Neural cell (in vitro differentiated cells): ENCODE measurements around the gene CSNK2B. TPM values are rescaled to one million over a fixed set of nuclear protein-coding genes. Genes with fewer than 3 reads are reported as not detected.

Source experiments
- H2AFZ ChIP-seq: fragments of 200-600, 300-800 bp; sonication (generic), shearing (Covaris generic); 2 replicates; pipeline ENCODE4 v1.6.0; 2014; ENCODE audit warnings: low read depth, mild to moderate bottlenecking, antibody characterized with exemption, low read length, moderate library complexity
- H3F3A ChIP-seq: fragments of 200-600 bp; shearing (Covaris generic); 2 replicates; pipeline ENCODE4 v1.6.1; 2016; ENCODE audit warnings: mild to moderate bottlenecking, moderate library complexity, mixed read lengths, antibody characterized with exemption, low read length; ENCODE audit not compliant: insufficient read depth, poor library complexity, severe bottlenecking
- H3K27ac ChIP-seq: fragments of 200-600, 300-800 bp; sonication (generic), shearing (Covaris generic); 2 replicates; pipeline ENCODE4 v1.5.1; 2014; ENCODE audit warnings: mild to moderate bottlenecking, low read length, moderate library complexity
- H3K27me3 ChIP-seq: fragments of 300-800, 200-600 bp; sonication (generic), shearing (Covaris generic); 2 replicates; pipeline ENCODE4 v1.6.0; 2014; ENCODE audit warnings: mild to moderate bottlenecking, low read depth, low read length, moderate library complexity; ENCODE audit not compliant: insufficient read depth
- H3K36me3 ChIP-seq: fragments of 300-800, 200-600 bp; sonication (generic), shearing (Covaris generic); 2 replicates; pipeline ENCODE4 v1.5.1; 2014; ENCODE audit warnings: mild to moderate bottlenecking, antibody characterized with exemption, low read length, moderate library complexity; ENCODE audit not compliant: insufficient read depth
- H3K4me2 ChIP-seq: fragments of 300-800, 200-600 bp; sonication (generic), shearing (Covaris generic); 2 replicates; pipeline ENCODE4 v1.6.0; 2014; ENCODE audit warnings: mild to moderate bottlenecking, low read length
- H3K4me3 ChIP-seq: fragments of 300-800, 200-600 bp; sonication (generic), shearing (Covaris generic); 2 replicates; pipeline ENCODE4 v1.5.1; 2014; ENCODE audit warnings: mild to moderate bottlenecking, low read length, moderate library complexity
- H3K79me2 ChIP-seq: fragments of 200-600 bp; shearing (Covaris generic); replicated peaks from 2 replicates; pipeline ENCODE4 v1.6.0; 2014; ENCODE audit warnings: mild to moderate bottlenecking, low read length, moderate library complexity; ENCODE audit not compliant: insufficient read depth
- H3K9ac ChIP-seq: fragments of 300-800, 200-600 bp; sonication (generic), shearing (Covaris generic); 2 replicates; pipeline ENCODE4 v1.6.1; 2016; ENCODE audit warnings: mild to moderate bottlenecking, low read length, mixed read lengths
- H3K9me2 ChIP-seq: fragments of 200-600 bp; shearing (Covaris generic); 2 replicates; pipeline ENCODE4 v1.6.1; 2016; ENCODE audit warnings: mild to moderate bottlenecking, low read length, mixed read lengths; ENCODE audit not compliant: insufficient read depth
- H3K9me3 ChIP-seq: fragments of 200-600, 300-800 bp; sonication (generic), shearing (Covaris generic); 2 replicates; pipeline ENCODE4 v1.6.1; 2016; ENCODE audit warnings: mild to moderate bottlenecking, mixed run types, low read length, moderate library complexity, mixed read lengths
- H4K20me1 ChIP-seq: fragments of 200-600 bp; shearing (Covaris generic); 2 replicates; pipeline ENCODE4 v1.6.1; 2016; ENCODE audit warnings: mild to moderate bottlenecking, mixed run types; ENCODE audit not compliant: insufficient read depth
- EP300 ChIP-seq: fragments of 450-650 bp; conservative IDR thresholded peaks from 2 replicates; pipeline ENCODE4 v1.6.1; 2014; ENCODE audit warnings: antibody characterized with exemption, mild to moderate bottlenecking, moderate library complexity; ENCODE audit not compliant: poor library complexity, severe bottlenecking
- EZH2 ChIP-seq: fragments of 200-600, 300-800 bp; shearing (Covaris generic), sonication (generic); IDR thresholded peaks from 2 replicates; pipeline ENCODE4 v1.6.1; 2014; ENCODE audit warnings: antibody characterized with exemption, low read length, borderline replicate concordance, mild to moderate bottlenecking; ENCODE audit not compliant: insufficient read depth, poor library complexity, severe bottlenecking
- MXI1 ChIP-seq: fragments of 450-650 bp; conservative IDR thresholded peaks from 2 replicates; pipeline ENCODE4 v1.6.1; 2014; ENCODE audit warnings: antibody characterized with exemption, mild to moderate bottlenecking; ENCODE audit not compliant: poor library complexity, severe bottlenecking
- POLR2AphosphoS5 ChIP-seq: IDR thresholded peaks from 2 replicates; pipeline ENCODE4 v1.6.1; 2012
- RAD21 ChIP-seq: fragments of 450-650 bp; conservative IDR thresholded peaks from 2 replicates; pipeline ENCODE4 v1.6.1; 2014; ENCODE audit warnings: antibody characterized with exemption, mild to moderate bottlenecking, moderate library complexity
- REST ChIP-seq: IDR thresholded peaks from 2 replicates; pipeline ENCODE4 v1.6.1; 2012; ENCODE audit warnings: borderline replicate concordance
- SMC3 ChIP-seq: fragments of 450-650 bp; conservative IDR thresholded peaks from 2 replicates; pipeline ENCODE4 v1.6.1; 2014; ENCODE audit warnings: antibody characterized with exemption, mild to moderate bottlenecking, moderate library complexity; ENCODE audit not compliant: poor library complexity
- TAF1 ChIP-seq: IDR thresholded peaks from 2 replicates; pipeline ENCODE4 v1.6.1; 2012; ENCODE audit warnings: low read depth
- polyA plus RNA-seq: library from polyadenylated mRNA; depleted of rRNA; stranded (reverse); fragments of >200 nt; gene quantifications from 2 replicates; pipeline ENCODE4 v1.2.3, GENCODE V29; 2014
- TF ChIP-seq, protein P1 (sequence below): fragments of 450-650 bp; IDR thresholded peaks from 2 replicates; pipeline ENCODE4 v1.5.1; 2014; ENCODE audit warnings: antibody characterized with exemption, mild to moderate bottlenecking, moderate library complexity; ENCODE audit not compliant: poor library complexity, severe bottlenecking

CSNK2B gene
- polyA plus RNA-seq, 1 donor from 2014 or later: 135 TPM

- no peak overlapping the region for H3K27ac ChIP-seq
- H3K36me3 ChIP-seq: peaks cover 5% of the 10 kb centered on the region
Observed at GRCh38 chr6:31627690-31628287, 38.1 kb upstream of the CSNK2B start.

GRCh38 chr6:31629014-31629413 lies 36.9 kb upstream of the CSNK2B start:
- H3K4me2 ChIP-seq: no peak overlapping the region
- no peaks in the 10 kb centered on the region for H4K20me1 ChIP-seq
- no peak overlapping the region for H3K4me3 ChIP-seq
- no peak overlapping the region for H2AFZ ChIP-seq
- peaks cover 5% of the 10 kb centered on the region for H3K36me3 ChIP-seq
- peaks cover 19% of the 10 kb centered on the region for H3K79me2 ChIP-seq
- TF ChIP-seq EP300 (no peak), TAF1 (no peak), EZH2 (no peak), RAD21 (no peak), SMC3 (no peak), POLR2AphosphoS5 (no peak), MXI1 (no peak), REST (no peak)
- TF ChIP-seq, protein P1, sequence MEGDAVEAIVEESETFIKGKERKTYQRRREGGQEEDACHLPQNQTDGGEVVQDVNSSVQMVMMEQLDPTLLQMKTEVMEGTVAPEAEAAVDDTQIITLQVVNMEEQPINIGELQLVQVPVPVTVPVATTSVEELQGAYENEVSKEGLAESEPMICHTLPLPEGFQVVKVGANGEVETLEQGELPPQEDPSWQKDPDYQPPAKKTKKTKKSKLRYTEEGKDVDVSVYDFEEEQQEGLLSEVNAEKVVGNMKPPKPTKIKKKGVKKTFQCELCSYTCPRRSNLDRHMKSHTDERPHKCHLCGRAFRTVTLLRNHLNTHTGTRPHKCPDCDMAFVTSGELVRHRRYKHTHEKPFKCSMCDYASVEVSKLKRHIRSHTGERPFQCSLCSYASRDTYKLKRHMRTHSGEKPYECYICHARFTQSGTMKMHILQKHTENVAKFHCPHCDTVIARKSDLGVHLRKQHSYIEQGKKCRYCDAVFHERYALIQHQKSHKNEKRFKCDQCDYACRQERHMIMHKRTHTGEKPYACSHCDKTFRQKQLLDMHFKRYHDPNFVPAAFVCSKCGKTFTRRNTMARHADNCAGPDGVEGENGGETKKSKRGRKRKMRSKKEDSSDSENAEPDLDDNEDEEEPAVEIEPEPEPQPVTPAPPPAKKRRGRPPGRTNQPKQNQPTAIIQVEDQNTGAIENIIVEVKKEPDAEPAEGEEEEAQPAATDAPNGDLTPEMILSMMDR: no peak
- no peak overlapping the region for H3K9ac ChIP-seq
- no peaks in the 10 kb centered on the region for H3K9me3 ChIP-seq
- no peaks in the 10 kb centered on the region for H3K27me3 ChIP-seq
- H3F3A ChIP-seq: no peaks in the 10 kb centered on the region
- H3K27ac ChIP-seq: no peak overlapping the region
- H3K9me2 ChIP-seq: no peaks in the 10 kb centered on the region

More at GRCh38 chr6:31627690-31628287, 38.1 kb upstream of the CSNK2B start:
- Histone ChIP-seq H3K9ac (no peak overlapping the region), H3K4me2 (no peak overlapping the region), H3K4me3 (no peak overlapping the region), H4K20me1 (no peaks in the 10 kb centered on the region), H3K79me2 (peaks cover 32% of the 10 kb centered on the region), H2AFZ (no peak overlapping the region), H3K9me3 (no peaks in the 10 kb centered on the region), H3K9me2 (no peaks in the 10 kb centered on the region), H3F3A (no peaks in the 10 kb centered on the region), H3K27me3 (no peaks in the 10 kb centered on the region)
- TF ChIP-seq, protein P1: no peak
